K562 (cell line): ENCODE measurements around the gene WWOX. TPM values are rescaled to one million over a fixed set of nuclear protein-coding genes. Genes with fewer than 3 reads are reported as not detected.
A peak's percentile ranks its signal among the peaks of the same experiment; 100 is the strongest.

Source experiments
- ARNT ChIP-seq, 2 experiments: fragments of 450-650 bp; IDR thresholded peaks; 2 replicates each; pipeline ENCODE4 v1.6.1; 2016; ENCODE audit warnings: mild to moderate bottlenecking in 1 of 2
- CSDE1 ChIP-seq, 2 experiments: fragments of 450-650 bp; IDR thresholded peaks; 2 replicates each; pipeline ENCODE4 v1.6.1; 2016; ENCODE audit warnings: mild to moderate bottlenecking in 1 of 2
- L3MBTL2 ChIP-seq: fragments of 450-650 bp; IDR thresholded peaks from 2 replicates; pipeline ENCODE4 v1.6.1; 2016; ENCODE audit warnings: mild to moderate bottlenecking, moderate library complexity
- MAZ ChIP-seq, 2 experiments: fragments of 450-650 bp in 1 of 2; sonication (generic) in 1 of 2; formaldehyde crosslinking; IDR thresholded peaks in 1 of 2; conservative IDR thresholded peaks in 1 of 2; 2 replicates each; pipeline versions ENCODE4 v1.4.0 to v1.5.0; 2020; ENCODE audit warnings: mild to moderate bottlenecking in 1 of 2, missing genetic modification reagents in 1 of 2
- MEF2D ChIP-seq: conservative IDR thresholded peaks from 2 replicates; pipeline ENCODE4 v1.6.1; 2016; ENCODE audit warnings: low read depth, missing genetic modification characterization, missing compliant biosample characterization
- NFATC3 ChIP-seq: fragments of 450-650 bp; IDR thresholded peaks from 2 replicates; pipeline ENCODE4 v1.6.1; 2017; ENCODE audit warnings: mild to moderate bottlenecking
- OTX1 ChIP-seq: fragments of 450-650 bp; formaldehyde crosslinking; IDR thresholded peaks from 2 replicates; pipeline ENCODE4 v1.4.0; 2022; ENCODE audit warnings: mild to moderate bottlenecking
- RFX7 ChIP-seq: fragments of 250-450 bp; sonication (Bioruptor Pico); IDR thresholded peaks from 2 replicates; pipeline ENCODE4 v1.5.1; 2021; ENCODE audit warnings: mild to moderate bottlenecking
- RHOXF2B ChIP-seq: fragments of 250-450 bp; sonication (Bioruptor Pico); conservative IDR thresholded peaks from 2 replicates; pipeline ENCODE4 v1.5.1; 2021
- SFPQ ChIP-seq: fragments of 200-400 bp; formaldehyde crosslinking; IDR thresholded peaks from 2 replicates; pipeline ENCODE4 v1.6.1; 2017; ENCODE audit warnings: mild to moderate bottlenecking, low read depth, low read length, moderate library complexity
- SRSF1 ChIP-seq: fragments of 200-400 bp; formaldehyde crosslinking; IDR thresholded peaks from 2 replicates; pipeline ENCODE4 v1.6.1; 2017; ENCODE audit warnings: mild to moderate bottlenecking, low read depth, low read length, moderate library complexity
- YBX1 ChIP-seq: fragments of 450-650 bp; IDR thresholded peaks from 2 replicates; pipeline ENCODE4 v1.7.1; 2016; ENCODE audit warnings: mild to moderate bottlenecking
- ZBTB17 ChIP-seq: fragments of 450-650 bp; formaldehyde crosslinking; IDR thresholded peaks from 2 replicates; pipeline ENCODE4 v1.4.0; 2020; ENCODE audit warnings: mild to moderate bottlenecking
- ZBTB33 ChIP-seq: sonication (generic); formaldehyde crosslinking; IDR thresholded peaks from 2 replicates; pipeline ENCODE4 v1.8.1; 2023; ENCODE audit warnings: mild to moderate bottlenecking, missing genetic modification reagents
- ZKSCAN1 ChIP-seq: fragments of 150-350 bp; IDR thresholded peaks from 2 replicates; pipeline ENCODE4 v1.6.1; 2016; ENCODE audit warnings: low read depth, low read length
- ZNF263 ChIP-seq: sonication (generic); formaldehyde crosslinking; IDR thresholded peaks from 2 replicates; pipeline ENCODE4 v1.8.0; 2022; ENCODE audit warnings: mild to moderate bottlenecking, missing genetic modification reagents, borderline replicate concordance
- ZNF695 ChIP-seq: fragments of 450-650 bp; formaldehyde crosslinking; IDR thresholded peaks from 2 replicates; pipeline ENCODE4 v1.4.0; 2020; ENCODE audit warnings: mild to moderate bottlenecking, moderate library complexity
- polyA plus RNA-seq, 8 experiments: library from polyadenylated mRNA; depleted of rRNA in 4 of 8; stranded (reverse) in 5 of 8; unstranded in 3 of 8; fragments of >200 nt; fragmentation: Nextera tagmentation in 2 of 8; fragmentation: Illumina TruSeq in 1 of 8; extraction: Ambion mirVana in 2 of 8; extraction: Trizol in 1 of 8; gene quantifications; 2 replicates each; pipeline versions ENCODE4 v1.2.1 to v1.2.3, GENCODE V29; 2011 to 2014; ENCODE audit warnings: inconsistent platforms in 1 of 8, missing spikeins in 1 of 8
- total RNA-seq, 7 experiments: library from RNA; depleted of rRNA in 6 of 7; stranded (reverse); fragments of >200 nt in 6 of 7; fragmentation: Illumina TruSeq in 2 of 7; extraction: Trizol in 2 of 7; gene quantifications; 2 replicates each; pipeline versions ENCODE4 v1.2.1 to v1.2.3, GENCODE V29; 2011 to 2021; ENCODE audit warnings: low replicate concordance in 1 of 7
- TF ChIP-seq, protein P1 (sequence below), 2 experiments: fragments of 450-650 bp; IDR thresholded peaks; 2 replicates each; pipeline ENCODE4 v1.6.1; 2018; ENCODE audit warnings: mild to moderate bottlenecking in 2 of 2, low read depth in 1 of 2; ENCODE audit not compliant: partially characterized antibody in 2 of 2
- TF ChIP-seq, protein P2 (sequence below): sonication (generic); formaldehyde crosslinking; IDR thresholded peaks from 2 replicates; pipeline ENCODE4 v1.8.1; 2023; ENCODE audit warnings: mild to moderate bottlenecking, missing genetic modification reagents
- TF ChIP-seq, protein P3 (sequence below): sonication (generic); formaldehyde crosslinking; IDR thresholded peaks from 2 replicates; pipeline ENCODE4 v1.8.0; 2022; ENCODE audit warnings: missing genetic modification reagents, mild to moderate bottlenecking, moderate library complexity, borderline replicate concordance

WWOX gene
- total and polyA plus RNA-seq, 9 of the 15 experiments (the other 6 are each of a cell fraction or from before 2014, with no cell fraction given) = 1.6 to 22.7 (median 8.1) TPM

- TF ChIP-seq ZBTB33 (CRISPR knock-in tag) = no peak
- no peak for TF ChIP-seq ARNT (IDR thresholded peaks at IDR 0.05)
- TF ChIP-seq SFPQ = no peak
- no peak for TF ChIP-seq YBX1
- TF ChIP-seq RFX7 (CRISPR knock-in tag) = no peak
- TF ChIP-seq ZNF695 (CRISPR knock-in tag) = no peak
- no peak for TF ChIP-seq CSDE1 (IDR thresholded peaks at IDR 0.05)
- no peak for TF ChIP-seq ZKSCAN1
- 0 out of 4 replicates have a peak, but pooled peaks of 1 of the 2 experiments have one; percentile 23 for TF ChIP-seq MAZ (CRISPR knock-in tag; conservative IDR thresholded peaks at IDR 0.05 in 1 of 2, IDR thresholded peaks at IDR 0.05 in 1 of 2)
- TF ChIP-seq ZBTB17 = no peak
- TF ChIP-seq, protein P1, sequence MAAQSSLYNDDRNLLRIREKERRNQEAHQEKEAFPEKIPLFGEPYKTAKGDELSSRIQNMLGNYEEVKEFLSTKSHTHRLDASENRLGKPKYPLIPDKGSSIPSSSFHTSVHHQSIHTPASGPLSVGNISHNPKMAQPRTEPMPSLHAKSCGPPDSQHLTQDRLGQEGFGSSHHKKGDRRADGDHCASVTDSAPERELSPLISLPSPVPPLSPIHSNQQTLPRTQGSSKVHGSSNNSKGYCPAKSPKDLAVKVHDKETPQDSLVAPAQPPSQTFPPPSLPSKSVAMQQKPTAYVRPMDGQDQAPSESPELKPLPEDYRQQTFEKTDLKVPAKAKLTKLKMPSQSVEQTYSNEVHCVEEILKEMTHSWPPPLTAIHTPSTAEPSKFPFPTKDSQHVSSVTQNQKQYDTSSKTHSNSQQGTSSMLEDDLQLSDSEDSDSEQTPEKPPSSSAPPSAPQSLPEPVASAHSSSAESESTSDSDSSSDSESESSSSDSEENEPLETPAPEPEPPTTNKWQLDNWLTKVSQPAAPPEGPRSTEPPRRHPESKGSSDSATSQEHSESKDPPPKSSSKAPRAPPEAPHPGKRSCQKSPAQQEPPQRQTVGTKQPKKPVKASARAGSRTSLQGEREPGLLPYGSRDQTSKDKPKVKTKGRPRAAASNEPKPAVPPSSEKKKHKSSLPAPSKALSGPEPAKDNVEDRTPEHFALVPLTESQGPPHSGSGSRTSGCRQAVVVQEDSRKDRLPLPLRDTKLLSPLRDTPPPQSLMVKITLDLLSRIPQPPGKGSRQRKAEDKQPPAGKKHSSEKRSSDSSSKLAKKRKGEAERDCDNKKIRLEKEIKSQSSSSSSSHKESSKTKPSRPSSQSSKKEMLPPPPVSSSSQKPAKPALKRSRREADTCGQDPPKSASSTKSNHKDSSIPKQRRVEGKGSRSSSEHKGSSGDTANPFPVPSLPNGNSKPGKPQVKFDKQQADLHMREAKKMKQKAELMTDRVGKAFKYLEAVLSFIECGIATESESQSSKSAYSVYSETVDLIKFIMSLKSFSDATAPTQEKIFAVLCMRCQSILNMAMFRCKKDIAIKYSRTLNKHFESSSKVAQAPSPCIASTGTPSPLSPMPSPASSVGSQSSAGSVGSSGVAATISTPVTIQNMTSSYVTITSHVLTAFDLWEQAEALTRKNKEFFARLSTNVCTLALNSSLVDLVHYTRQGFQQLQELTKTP (IDR thresholded peaks at IDR 0.05; ENCODE audit: low read depth in 1 of 2, partially characterized antibody in 2 of 2) = no peak
- no peak for TF ChIP-seq NFATC3
- no peak for TF ChIP-seq OTX1 (CRISPR knock-in tag)
- TF ChIP-seq ZNF263 (CRISPR knock-in tag) = no peak
- TF ChIP-seq L3MBTL2 = no peak
- TF ChIP-seq, protein P2, sequence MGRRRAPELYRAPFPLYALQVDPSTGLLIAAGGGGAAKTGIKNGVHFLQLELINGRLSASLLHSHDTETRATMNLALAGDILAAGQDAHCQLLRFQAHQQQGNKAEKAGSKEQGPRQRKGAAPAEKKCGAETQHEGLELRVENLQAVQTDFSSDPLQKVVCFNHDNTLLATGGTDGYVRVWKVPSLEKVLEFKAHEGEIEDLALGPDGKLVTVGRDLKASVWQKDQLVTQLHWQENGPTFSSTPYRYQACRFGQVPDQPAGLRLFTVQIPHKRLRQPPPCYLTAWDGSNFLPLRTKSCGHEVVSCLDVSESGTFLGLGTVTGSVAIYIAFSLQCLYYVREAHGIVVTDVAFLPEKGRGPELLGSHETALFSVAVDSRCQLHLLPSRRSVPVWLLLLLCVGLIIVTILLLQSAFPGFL = no peak
- no peak for TF ChIP-seq SRSF1
- TF ChIP-seq MEF2D (tag) = no peak
- no peak for TF ChIP-seq RHOXF2B (CRISPR knock-in tag)
- TF ChIP-seq, protein P3, sequence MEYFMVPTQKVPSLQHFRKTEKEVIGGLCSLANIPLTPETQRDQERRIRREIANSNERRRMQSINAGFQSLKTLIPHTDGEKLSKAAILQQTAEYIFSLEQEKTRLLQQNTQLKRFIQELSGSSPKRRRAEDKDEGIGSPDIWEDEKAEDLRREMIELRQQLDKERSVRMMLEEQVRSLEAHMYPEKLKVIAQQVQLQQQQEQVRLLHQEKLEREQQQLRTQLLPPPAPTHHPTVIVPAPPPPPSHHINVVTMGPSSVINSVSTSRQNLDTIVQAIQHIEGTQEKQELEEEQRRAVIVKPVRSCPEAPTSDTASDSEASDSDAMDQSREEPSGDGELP (CRISPR knock-in tag) = peak; percentile 53
Observed at GRCh38 chr16:78389009-78389498, 289.6 kb downstream of the WWOX start (continued).
